Sigmoid colon (tissue), 7 donors: ENCODE results near the gene SH3GLB2. TPM values are rescaled to one million over a fixed set of nuclear protein-coding genes. Genes with fewer than 3 reads are reported as not detected.

Experiments
- DNase-seq: peaks from one replicate; pipeline ENCODE4 v3.0.0-alpha.2; 2019
- H3K27ac ChIP-seq, 4 donors: fragments of 200-600 bp; sonication (generic); one replicate each; pipeline ENCODE4 v1.5.1; 2016 to 2019; ENCODE audit warnings: mild to moderate bottlenecking in 1 of 4
- H3K27me3 ChIP-seq, 3 donors: fragments of 200-600 bp; sonication (generic); one replicate each; pipeline ENCODE4 v1.5.1; 2019; ENCODE audit warnings: mild to moderate bottlenecking in 1 of 3
- H3K36me3 ChIP-seq, 4 donors: fragments of 200-600 bp; sonication (generic); one replicate each; pipeline ENCODE4 v1.5.1; 2016 to 2019
- H3K4me1 ChIP-seq, 4 donors: fragments of 200-600 bp; sonication (generic); one replicate each; pipeline ENCODE4 v1.5.1; 2017 to 2019
- H3K4me3 ChIP-seq, 4 donors: fragments of 200-600 bp; sonication (generic); one replicate each; pipeline ENCODE4 v1.5.1; 2017 to 2019; ENCODE audit warnings: mild to moderate bottlenecking in 2 of 4, moderate library complexity in 1 of 4
- H3K9me3 ChIP-seq, 4 donors: fragments of 200-600 bp in 3 of 4; sonication (generic) in 3 of 4; one replicate each; pipeline versions ENCODE4 v1.5.1 to v1.6.1; 2013 to 2019
- CTCF ChIP-seq, 4 experiments: fragments of 450-650 bp in 3 of 4; fragments of 200-600 bp in 1 of 4; IDR thresholded peaks; one replicate each; pipeline ENCODE4 v1.5.1; 2016 to 2019; ENCODE audit warnings: antibody characterized with exemption in 4 of 4, mild to moderate bottlenecking in 3 of 4, moderate library complexity in 2 of 4
- EP300 ChIP-seq, 4 donors: sonication (generic); formaldehyde crosslinking; IDR thresholded peaks; one replicate each; pipeline ENCODE4 v1.6.1; 2017; ENCODE audit warnings: antibody characterized with exemption in 4 of 4
- POLR2A ChIP-seq, 2 donors: fragments of 450-650 bp; IDR thresholded peaks; one replicate each; pipeline ENCODE4 v1.6.1; 2016; ENCODE audit warnings: antibody characterized with exemption in 2 of 2, mild to moderate bottlenecking in 2 of 2, moderate library complexity in 2 of 2
- POLR2AphosphoS5 ChIP-seq, 4 donors: sonication (generic); formaldehyde crosslinking; IDR thresholded peaks; one replicate each; pipeline ENCODE4 v1.6.1; 2017; ENCODE audit warnings: antibody characterized with exemption in 4 of 4
- WGBS, 2 donors: extraction: QIAGEN DNeasy Blood & Tissue Kit; methylation state at CpG; one replicate each; pipeline ENCODE4 v1.1.7; 2013; 5-methylcytosine and 5-hydroxymethylcytosine counted together
- intact Hi-C: fragments of 100-400 bp; cut with DNase I; formaldehyde crosslinking; loops from one replicate; pipeline ENCODE4 v1.15.1; 2023
- polyA plus RNA-seq, 3 donors: library from polyadenylated mRNA; stranded (reverse); fragments of 200-250 nt; gene quantifications; one replicate each; pipeline ENCODE4 v1.2.3, GENCODE V29; 2013
- total RNA-seq, 4 donors: library from RNA; depleted of rRNA; stranded (reverse); fragments of >200 nt; gene quantifications; one replicate each; pipeline ENCODE4 v1.1.0, GENCODE V29; 2016
- donor health status: healthy with polysubstance abuse.
- donor health status: Bipolar disorder and iron deficiency.
- donor health status: healthy.

SH3GLB2 gene
- total and polyA plus RNA-seq, 7 donors, result 49.7 to 143 (median 68.8) TPM

- H3K36me3 ChIP-seq, result peaks cover 33 to 77% (median 50%) of the 10 kb centered on the region in 4 donors
- intact Hi-C loops, result no loop called here
Observed at GRCh38 chr9:129011170-129011569, 17.0 kb downstream of the SH3GLB2 start.

GRCh38 chr9:129010267-129010975 lies 17.7 kb downstream of the SH3GLB2 start:
- intact Hi-C loops, result no loop called here
- Histone ChIP-seq H3K27me3 (no peaks in the 10 kb centered on the region), H3K9me3 (no peaks in the 10 kb centered on the region), H3K36me3 (peaks cover 36 to 84% (median 53%) of the 10 kb centered on the region in 4 donors), H3K4me1 (peaks cover 0 to 19% (median 13%) of the 10 kb centered on the region in 4 donors), H3K4me3 (no peak overlapping the region), H3K27ac (no peak overlapping the region)
- no peak for DNase-seq
- TF ChIP-seq EP300 (IDR thresholded peaks at IDR 0.05) (no peak), POLR2A (IDR thresholded peaks at IDR 0.05) (no peak)
- WGBS, 2 donors, result 92 to 96% methylated on average over 8 of the region's 8 CpGs

More at GRCh38 chr9:129011170-129011569, 17.0 kb downstream of the SH3GLB2 start:
- no peak overlapping the region for H3K4me3 ChIP-seq
- TF ChIP-seq CTCF (IDR thresholded peaks at IDR 0.05) (no peak), POLR2AphosphoS5 (IDR thresholded peaks at IDR 0.05) (no peak), POLR2A (IDR thresholded peaks at IDR 0.05) (no peak), EP300 (IDR thresholded peaks at IDR 0.05) (no peak)
- no peak for DNase-seq
- H3K9me3 ChIP-seq, result no peaks in the 10 kb centered on the region
- H3K27ac ChIP-seq, result no peak overlapping the region
- WGBS, 2 donors, result 95 to 97% methylated on average over 19 of the region's 19 CpGs
- peaks cover 0 to 19% (median 13%) of the 10 kb centered on the region in 4 donors for H3K4me1 ChIP-seq
- H3K27me3 ChIP-seq, result no peaks in the 10 kb centered on the region

GRCh38 chr9:129009584-129010141 lies 18.5 kb downstream of the SH3GLB2 start:
- intact Hi-C loops, result no loop called here
- Histone ChIP-seq H3K27me3 (no peaks in the 10 kb centered on the region), H3K36me3 (peaks cover 35 to 90% (median 54%) of the 10 kb centered on the region in 4 donors), H3K27ac (no peak overlapping the region), H3K9me3 (no peaks in the 10 kb centered on the region), H3K4me3 (no peak overlapping the region), H3K4me1 (peaks cover 0 to 19% (median 13%) of the 10 kb centered on the region in 4 donors)
- DNase-seq, result no peak
- 90 to 94% methylated on average over 17 of the region's 17 CpGs for WGBS, 2 donors
- TF ChIP-seq POLR2A (IDR thresholded peaks at IDR 0.05) (no peak), POLR2AphosphoS5 (IDR thresholded peaks at IDR 0.05) (no peak), CTCF (IDR thresholded peaks at IDR 0.05) (no peak), EP300 (IDR thresholded peaks at IDR 0.05) (no peak)

- no peak overlapping the region for H3K27ac ChIP-seq
- DNase-seq, result no peak
- H3K4me3 ChIP-seq, result no peak overlapping the region
- H3K36me3 ChIP-seq, result peaks cover 29 to 86% (median 49%) of the 10 kb centered on the region in 4 donors
- whole genome bisulfite sequencing, 2 donors, result 83 to 91% methylated on average over 13 of the region's 13 CpGs
- peaks cover 0 to 19% (median 13%) of the 10 kb centered on the region in 4 donors for H3K4me1 ChIP-seq
- TF ChIP-seq POLR2AphosphoS5 (IDR thresholded peaks at IDR 0.05) (no peak), POLR2A (IDR thresholded peaks at IDR 0.05) (no peak), EP300 (IDR thresholded peaks at IDR 0.05) (no peak), CTCF (IDR thresholded peaks at IDR 0.05) (no peak)
- intact Hi-C loops, result no loop called here
- no peaks in the 10 kb centered on the region for H3K9me3 ChIP-seq
- no peaks in the 10 kb centered on the region for H3K27me3 ChIP-seq
Observed at GRCh38 chr9:129008986-129009583, 19.0 kb downstream of the SH3GLB2 start.

- Histone ChIP-seq H3K4me3 (no peak overlapping the region), H3K36me3 (peaks cover 24 to 82% (median 43%) of the 10 kb centered on the region in 4 donors), H3K9me3 (no peaks in the 10 kb centered on the region), H3K4me1 (peaks cover 0 to 19% (median 13%) of the 10 kb centered on the region in 4 donors), H3K27me3 (no peaks in the 10 kb centered on the region), H3K27ac (no peak overlapping the region)
- intact Hi-C loops, result no loop called here
- no peak for DNase-seq
- TF ChIP-seq CTCF (IDR thresholded peaks at IDR 0.05) (no peak), EP300 (IDR thresholded peaks at IDR 0.05) (no peak)
- WGBS, 2 donors, result 86 to 93% methylated on average over 6 of the region's 6 CpGs
Observed at GRCh38 chr9:129008469-129008965, 19.6 kb downstream of the SH3GLB2 start.
